Measurements from ENCODE around the gene ABHD3. TPM values are rescaled to one million over a fixed set of nuclear protein-coding genes. Genes with fewer than 3 reads are reported as not detected.
"Not testable (repeated sequence)": the region's sequence is repeated elsewhere in the genome, so short reads cannot be mapped to it uniquely, and the experiment has no call there.

ABHD3 gene
- total RNA-seq, 1 donor from 2014 or later: 4.3 TPM

DNA sequence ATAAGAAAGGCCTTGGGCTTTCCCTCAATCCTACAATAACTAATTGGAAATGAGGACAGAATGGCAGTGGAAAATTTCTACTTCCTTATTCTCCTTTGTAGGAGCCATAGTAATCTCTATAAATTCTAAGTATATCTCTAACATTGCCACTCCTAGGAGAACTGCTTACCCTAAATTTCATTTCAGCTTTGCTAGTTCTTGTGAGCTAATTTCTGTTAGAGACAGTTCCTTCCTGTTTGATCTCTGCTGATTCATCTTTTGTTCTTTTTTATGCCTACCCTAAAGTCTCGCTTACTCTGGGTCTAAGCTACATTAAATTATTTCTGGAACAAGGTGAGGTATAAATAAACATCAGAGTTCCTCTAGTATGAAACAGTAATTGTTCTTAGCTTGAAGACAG lies 25.7 kb downstream of the ABHD3 start:
- Mint-ChIP-seq H3K27me3 (ENCODE audit: low read depth) (no peaks in the 10 kb centered on the region), H3K36me3 (ENCODE audit: low read depth) (no peaks in the 10 kb centered on the region), H3K4me1 (ENCODE audit: low read depth) (no peaks in the 10 kb centered on the region), H3K4me3 (ENCODE audit: unreplicated experiment) (no peak overlapping the region), H3K9me3 (ENCODE audit: low read depth) (no peaks in the 10 kb centered on the region), H3K27ac (ENCODE audit: unreplicated experiment) (no peak overlapping the region)
- DNase-seq (ENCODE audit: low spot score): no peak
- TF ChIP-seq, protein P1, sequence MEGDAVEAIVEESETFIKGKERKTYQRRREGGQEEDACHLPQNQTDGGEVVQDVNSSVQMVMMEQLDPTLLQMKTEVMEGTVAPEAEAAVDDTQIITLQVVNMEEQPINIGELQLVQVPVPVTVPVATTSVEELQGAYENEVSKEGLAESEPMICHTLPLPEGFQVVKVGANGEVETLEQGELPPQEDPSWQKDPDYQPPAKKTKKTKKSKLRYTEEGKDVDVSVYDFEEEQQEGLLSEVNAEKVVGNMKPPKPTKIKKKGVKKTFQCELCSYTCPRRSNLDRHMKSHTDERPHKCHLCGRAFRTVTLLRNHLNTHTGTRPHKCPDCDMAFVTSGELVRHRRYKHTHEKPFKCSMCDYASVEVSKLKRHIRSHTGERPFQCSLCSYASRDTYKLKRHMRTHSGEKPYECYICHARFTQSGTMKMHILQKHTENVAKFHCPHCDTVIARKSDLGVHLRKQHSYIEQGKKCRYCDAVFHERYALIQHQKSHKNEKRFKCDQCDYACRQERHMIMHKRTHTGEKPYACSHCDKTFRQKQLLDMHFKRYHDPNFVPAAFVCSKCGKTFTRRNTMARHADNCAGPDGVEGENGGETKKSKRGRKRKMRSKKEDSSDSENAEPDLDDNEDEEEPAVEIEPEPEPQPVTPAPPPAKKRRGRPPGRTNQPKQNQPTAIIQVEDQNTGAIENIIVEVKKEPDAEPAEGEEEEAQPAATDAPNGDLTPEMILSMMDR (IDR thresholded peaks at IDR 0.05): no peak

DNA sequence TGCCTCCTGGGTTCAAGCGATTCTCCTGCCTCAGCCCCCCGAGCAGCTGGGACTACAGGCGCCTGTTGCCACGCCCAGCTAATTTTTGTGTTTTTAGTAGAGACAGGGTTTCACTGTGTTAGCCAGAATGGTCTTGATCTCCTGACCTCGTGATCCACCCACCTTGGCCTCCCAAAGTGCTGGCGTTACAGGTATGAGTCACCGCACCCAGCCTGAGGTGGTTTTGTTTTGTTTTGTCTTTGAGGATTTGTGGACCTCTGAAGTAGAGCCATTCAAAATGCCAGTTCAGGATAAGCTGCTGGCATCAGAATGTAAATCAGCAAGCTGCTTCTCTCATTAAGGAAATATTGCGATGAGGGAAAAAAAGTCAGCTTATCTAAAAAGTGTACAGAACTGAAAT lies 29.2 kb downstream of the ABHD3 start:
- not testable (repeated sequence) for DNase-seq (ENCODE audit: low spot score); H3K4me3 Mint-ChIP-seq (ENCODE audit: unreplicated experiment); H3K9me3 Mint-ChIP-seq (ENCODE audit: low read depth); H3K27ac Mint-ChIP-seq (ENCODE audit: unreplicated experiment); H3K4me1 Mint-ChIP-seq (ENCODE audit: low read depth); H3K36me3 Mint-ChIP-seq (ENCODE audit: low read depth); H3K27me3 Mint-ChIP-seq (ENCODE audit: low read depth)

DNA sequence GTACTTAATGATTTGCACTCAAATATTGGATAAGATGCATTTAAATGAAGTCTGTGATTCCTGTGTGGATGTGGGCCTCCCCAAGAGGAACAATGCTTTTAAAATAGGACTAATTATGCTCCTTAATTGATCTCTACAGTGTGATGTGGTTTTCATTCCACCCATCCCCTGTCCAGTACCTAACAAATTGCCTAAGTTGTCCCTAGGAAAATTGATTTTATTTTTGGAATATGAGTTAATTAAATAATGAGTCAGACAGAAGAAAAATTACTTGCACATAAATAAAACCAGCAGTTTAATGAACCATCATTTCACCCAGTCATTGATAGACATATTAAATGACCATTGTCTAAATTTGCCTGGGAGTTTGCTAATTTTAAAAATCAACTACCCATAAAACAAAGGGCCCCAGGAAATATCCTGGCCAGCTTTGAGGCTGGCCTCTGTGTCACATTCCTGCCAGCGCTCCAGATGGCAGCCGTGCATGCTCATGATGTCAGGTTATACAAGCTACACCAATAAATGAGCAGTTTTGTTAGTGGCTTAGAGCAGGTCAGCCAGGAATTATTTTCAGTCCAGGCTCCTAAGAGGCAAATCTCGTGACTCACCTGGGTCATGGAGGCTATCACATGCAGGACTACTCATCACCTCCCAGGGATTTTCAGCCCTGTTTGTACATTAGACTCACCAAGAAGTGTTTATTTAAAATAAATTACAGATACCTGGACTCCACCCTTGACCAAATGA lies 31.9 kb downstream of the ABHD3 start:
- Mint-ChIP-seq H3K27me3 (ENCODE audit: low read depth) (no peaks in the 10 kb centered on the region), H3K4me1 (ENCODE audit: low read depth) (peaks cover 6% of the 10 kb centered on the region), H3K36me3 (ENCODE audit: low read depth) (no peaks in the 10 kb centered on the region), H3K9me3 (ENCODE audit: low read depth) (no peaks in the 10 kb centered on the region), H3K4me3 (ENCODE audit: unreplicated experiment) (no peak overlapping the region), H3K27ac (ENCODE audit: unreplicated experiment) (no peak overlapping the region)
- no peak for DNase-seq (ENCODE audit: low spot score)
- TF ChIP-seq, protein P1 (IDR thresholded peaks at IDR 0.05): no peak

DNA sequence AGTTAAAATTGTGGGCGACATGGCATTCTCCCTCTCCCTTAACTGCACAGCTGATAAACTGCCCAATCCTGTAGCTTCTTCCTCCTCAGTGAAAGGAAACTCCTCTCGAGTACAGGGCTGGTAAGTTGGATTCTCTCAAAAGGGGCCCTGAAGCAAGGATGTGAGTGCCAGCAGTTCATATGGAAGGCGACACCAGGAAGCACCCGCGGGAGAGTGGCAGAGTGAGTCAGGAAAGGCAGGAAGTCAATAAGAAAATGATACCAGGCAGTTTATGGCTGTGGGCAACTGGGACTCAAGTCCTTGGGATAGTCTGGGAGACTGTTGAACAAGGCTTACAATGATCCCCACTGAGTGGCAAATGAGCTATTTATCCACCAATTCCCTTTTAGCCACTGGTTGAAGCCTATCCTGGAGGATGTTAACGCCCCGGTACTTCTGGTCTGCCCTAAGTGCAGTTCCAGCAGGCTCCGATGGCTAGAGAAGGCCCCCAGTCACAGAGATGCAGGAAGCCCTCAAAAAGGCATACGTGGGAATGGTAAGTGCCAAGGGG lies 34.8 kb downstream of the ABHD3 start:
- no peak for DNase-seq (ENCODE audit: low spot score)
- TF ChIP-seq, protein P1 (IDR thresholded peaks at IDR 0.05): no peak
- no peaks in the 10 kb centered on the region for H3K36me3 Mint-ChIP-seq (ENCODE audit: low read depth)
- peaks cover 6% of the 10 kb centered on the region for H3K4me1 Mint-ChIP-seq (ENCODE audit: low read depth)
- H3K4me3 Mint-ChIP-seq (ENCODE audit: unreplicated experiment): no peak overlapping the region
- H3K27ac Mint-ChIP-seq (ENCODE audit: unreplicated experiment): peak overlapping the region; percentile 5
- no peaks in the 10 kb centered on the region for H3K27me3 Mint-ChIP-seq (ENCODE audit: low read depth)
- no peaks in the 10 kb centered on the region for H3K9me3 Mint-ChIP-seq (ENCODE audit: low read depth)

DNA sequence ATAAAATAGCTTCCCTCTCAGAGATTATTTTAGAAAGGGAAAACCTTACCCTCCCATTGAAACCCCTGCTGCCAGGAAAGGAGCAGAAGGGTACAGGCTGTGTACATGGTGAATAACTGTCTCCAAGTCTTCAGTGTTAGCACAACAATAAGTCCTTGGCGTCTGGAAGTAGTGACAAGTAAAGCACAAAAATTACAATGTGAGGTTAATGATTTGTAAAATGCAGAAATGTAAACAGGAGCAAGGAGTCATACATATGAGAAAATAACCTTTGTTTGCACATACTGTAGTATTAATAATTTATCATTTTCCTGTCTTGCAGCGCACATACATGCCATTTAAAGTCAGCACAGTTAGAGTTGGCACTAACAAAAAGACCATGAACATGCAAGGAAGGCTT lies 40.5 kb downstream of the ABHD3 start:
- no peak overlapping the region for H3K4me3 Mint-ChIP-seq (ENCODE audit: unreplicated experiment)
- H3K4me1 Mint-ChIP-seq (ENCODE audit: low read depth): no peaks in the 10 kb centered on the region
- H3K27ac Mint-ChIP-seq (ENCODE audit: unreplicated experiment): no peak overlapping the region
- DNase-seq (ENCODE audit: low spot score): no peak
- no peaks in the 10 kb centered on the region for H3K36me3 Mint-ChIP-seq (ENCODE audit: low read depth)
- TF ChIP-seq, protein P1 (IDR thresholded peaks at IDR 0.05): no peak
- H3K9me3 Mint-ChIP-seq (ENCODE audit: low read depth): no peaks in the 10 kb centered on the region
- no peaks in the 10 kb centered on the region for H3K27me3 Mint-ChIP-seq (ENCODE audit: low read depth)

DNA sequence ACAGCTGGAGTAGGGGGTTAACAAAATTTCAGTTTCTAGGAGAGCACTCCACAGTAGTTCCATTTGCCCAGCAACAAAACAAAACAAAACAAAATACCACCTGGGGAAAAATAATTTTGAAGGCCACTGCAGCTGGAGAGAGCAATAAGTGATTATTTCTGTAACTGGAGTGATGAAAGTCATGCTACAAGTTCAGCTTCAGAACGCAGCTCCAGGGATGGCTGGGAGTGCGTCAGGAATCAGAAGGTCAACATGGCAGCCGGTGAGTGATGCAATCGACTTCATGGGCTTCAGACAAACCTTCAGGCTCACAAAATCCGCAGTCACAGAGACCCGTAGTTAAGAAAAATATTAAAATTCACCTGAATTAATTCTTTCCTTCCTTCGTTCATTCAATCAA lies 41.0 kb downstream of the ABHD3 start:
- Mint-ChIP-seq H3K27ac (ENCODE audit: unreplicated experiment) (no peak overlapping the region), H3K9me3 (ENCODE audit: low read depth) (no peaks in the 10 kb centered on the region)

More for the DNA sequence above, 41.0 kb downstream of the ABHD3 start:
- H3K27me3 Mint-ChIP-seq (ENCODE audit: low read depth): no peaks in the 10 kb centered on the region
- H3K36me3 Mint-ChIP-seq (ENCODE audit: low read depth): no peaks in the 10 kb centered on the region
- H3K4me3 Mint-ChIP-seq (ENCODE audit: unreplicated experiment): no peak overlapping the region
- no peaks in the 10 kb centered on the region for H3K4me1 Mint-ChIP-seq (ENCODE audit: low read depth)
- DNase-seq (ENCODE audit: low spot score): no peak
- TF ChIP-seq, protein P1 (IDR thresholded peaks at IDR 0.05): no peak
